Measurements from ENCODE around the gene MYRFL. TPM values are rescaled to one million over a fixed set of nuclear protein-coding genes. Genes with fewer than 3 reads are reported as not detected.

Gene MYRFL
- total and polyA plus RNA-seq, 2 donors: 0.28 to 0.59 TPM

DNA sequence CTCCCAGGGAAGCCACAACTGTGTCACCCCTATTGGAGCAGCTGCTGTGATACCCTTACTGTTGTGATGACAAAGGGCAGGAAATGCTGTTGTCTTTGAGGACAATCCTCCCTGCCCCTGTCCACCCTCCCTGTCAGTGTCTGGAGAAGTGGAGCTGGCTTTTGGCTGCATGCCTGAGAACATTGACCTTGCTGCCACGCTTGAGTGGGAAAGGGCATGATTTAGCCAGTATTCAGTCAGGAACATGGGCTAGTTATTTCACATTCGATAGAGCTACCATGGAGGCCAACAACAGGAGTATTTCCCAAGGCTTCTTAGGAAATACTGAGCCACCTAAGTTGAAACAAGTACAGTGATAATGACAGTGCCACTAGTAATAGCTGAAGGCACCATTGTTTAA is 59.4 kb downstream of the MYRFL start:
- Histone ChIP-seq H3K36me3 (ENCODE audit: control insufficient read depth in 2 of 2, insufficient read depth in 2 of 2, low read length in 1 of 2) (no peaks in the 10 kb centered on the region), H3K27ac (ENCODE audit: low read depth in 1 of 2, low read length in 1 of 2) (no peak overlapping the region), H3K4me1 (ENCODE audit: control insufficient read depth in 2 of 2, insufficient read depth in 2 of 2, low read length in 2 of 2) (no peaks in the 10 kb centered on the region), H3K27me3 (ENCODE audit: control insufficient read depth in 2 of 2, insufficient read depth in 1 of 2, low read length in 1 of 2) (no peaks in the 10 kb centered on the region), H3K4me3 (ENCODE audit: low read length in 2 of 2) (no peak overlapping the region), H3K9me3 (ENCODE audit: control insufficient read depth in 2 of 2, insufficient read depth in 1 of 2, low read length in 1 of 2) (no peaks in the 10 kb centered on the region)
- DNase-seq (ENCODE audit: low read depth in 6 of 9, low spot score in 9 of 9): no peak
- WGBS: 95% methylated on average over 2 of the region's 2 CpGs

DNA sequence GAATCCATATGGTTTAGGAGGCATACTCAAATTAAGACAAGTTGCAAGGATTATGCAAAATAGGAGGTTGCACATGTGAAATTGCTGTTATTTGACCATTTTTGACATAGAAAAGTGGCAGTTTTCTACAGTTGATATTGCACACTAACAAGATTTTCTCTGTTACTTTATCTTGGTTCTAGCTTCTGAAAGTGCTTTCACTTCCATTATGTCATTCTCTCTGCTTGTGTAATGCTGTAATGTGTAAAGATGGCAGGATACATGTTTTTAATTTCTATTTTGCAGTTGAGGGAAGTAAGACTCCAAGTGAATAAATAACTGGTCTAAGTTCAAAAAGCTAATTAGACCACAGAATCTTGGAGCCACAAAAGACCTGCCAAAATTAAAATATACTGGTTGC is 60.6 kb downstream of the MYRFL start:
- Histone ChIP-seq H3K36me3 (ENCODE audit: control insufficient read depth in 2 of 2, insufficient read depth in 2 of 2, low read length in 1 of 2) (no peaks in the 10 kb centered on the region), H3K4me1 (ENCODE audit: control insufficient read depth in 2 of 2, insufficient read depth in 2 of 2, low read length in 2 of 2) (no peaks in the 10 kb centered on the region), H3K27ac (ENCODE audit: low read depth in 1 of 2, low read length in 1 of 2) (no peak overlapping the region), H3K9me3 (ENCODE audit: control insufficient read depth in 2 of 2, insufficient read depth in 1 of 2, low read length in 1 of 2) (no peaks in the 10 kb centered on the region), H3K27me3 (ENCODE audit: control insufficient read depth in 2 of 2, insufficient read depth in 1 of 2, low read length in 1 of 2) (no peaks in the 10 kb centered on the region), H3K4me3 (ENCODE audit: low read length in 2 of 2) (no peak overlapping the region)
- no peak for DNase-seq (ENCODE audit: low read depth in 6 of 9, low spot score in 9 of 9)

DNA sequence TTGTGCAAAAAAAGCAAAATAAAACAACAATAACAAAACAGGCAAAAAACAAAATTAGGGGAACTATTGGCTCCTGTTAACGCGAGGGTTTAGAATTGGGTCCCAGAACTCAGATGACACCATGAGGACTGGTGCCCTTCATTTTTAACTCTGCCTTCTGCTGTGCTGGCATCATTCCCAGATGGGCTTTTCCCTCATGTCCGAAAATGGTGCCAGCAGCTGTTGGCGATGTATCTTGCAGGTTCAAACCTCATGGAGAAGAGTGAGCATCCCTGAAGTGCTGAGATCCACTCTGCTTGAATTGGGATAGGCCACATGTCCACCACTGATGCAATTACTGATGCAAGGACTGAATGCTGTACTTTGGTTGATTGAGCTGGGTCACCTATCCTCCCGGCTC is 61.1 kb downstream of the MYRFL start:
- no peak overlapping the region for H3K4me3 ChIP-seq (ENCODE audit: low read length in 2 of 2)
- H3K36me3 ChIP-seq (ENCODE audit: control insufficient read depth in 2 of 2, insufficient read depth in 2 of 2, low read length in 1 of 2): no peaks in the 10 kb centered on the region
- 95% methylated on average over 5 of the region's 5 CpGs for WGBS
- no peaks in the 10 kb centered on the region for H3K27me3 ChIP-seq (ENCODE audit: control insufficient read depth in 2 of 2, insufficient read depth in 1 of 2, low read length in 1 of 2)
- H3K27ac ChIP-seq (ENCODE audit: low read depth in 1 of 2, low read length in 1 of 2): no peak overlapping the region
- H3K9me3 ChIP-seq (ENCODE audit: control insufficient read depth in 2 of 2, insufficient read depth in 1 of 2, low read length in 1 of 2): no peaks in the 10 kb centered on the region
- no peak for DNase-seq (ENCODE audit: low read depth in 6 of 9, low spot score in 9 of 9)
- no peaks in the 10 kb centered on the region for H3K4me1 ChIP-seq (ENCODE audit: control insufficient read depth in 2 of 2, insufficient read depth in 2 of 2, low read length in 2 of 2)

DNA sequence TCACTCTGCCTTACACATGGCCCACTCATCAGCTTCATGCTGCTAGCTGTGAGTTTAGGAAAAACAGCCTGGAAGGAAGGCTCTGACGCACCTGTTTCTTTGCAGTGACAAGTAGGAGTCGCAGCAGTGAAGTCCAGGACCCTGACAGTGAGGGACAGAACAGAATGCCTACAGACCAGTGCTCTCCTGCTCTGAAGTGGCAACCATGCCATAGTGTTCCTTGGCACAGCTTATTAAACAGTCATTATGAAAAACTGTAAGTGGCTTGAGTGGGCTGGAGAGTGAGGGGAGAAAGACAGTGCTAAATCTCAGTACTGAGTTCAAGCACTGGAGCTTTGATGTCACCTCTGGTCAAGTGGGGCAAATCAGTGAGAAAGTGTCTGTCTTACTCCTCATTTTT is 61.7 kb downstream of the MYRFL start:
- H3K4me3 ChIP-seq (ENCODE audit: low read length in 2 of 2): no peak overlapping the region

DNA sequence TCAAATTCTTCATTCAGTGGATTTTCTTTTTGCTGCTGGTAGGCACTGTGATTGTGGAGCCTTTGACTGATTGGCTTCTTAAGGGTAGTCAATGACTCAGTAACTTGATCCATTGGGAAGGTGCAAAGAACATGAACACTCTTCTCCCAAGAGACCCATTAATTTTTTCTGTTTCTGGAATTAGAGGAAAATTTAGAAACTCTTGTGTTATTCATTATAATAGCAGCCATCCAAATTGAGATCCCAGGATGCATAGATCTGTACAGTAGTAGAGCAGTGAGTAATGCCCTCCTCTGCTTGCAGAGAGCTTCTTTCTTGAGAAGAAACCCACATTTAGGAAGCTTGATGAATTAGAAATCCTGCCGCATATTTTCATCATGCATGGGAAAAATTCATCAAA is 63.9 kb downstream of the MYRFL start:
- WGBS: 97% methylated on average over 1 of the region's 1 CpG
- no peaks in the 10 kb centered on the region for H3K36me3 ChIP-seq (ENCODE audit: control insufficient read depth in 2 of 2, insufficient read depth in 2 of 2, low read length in 1 of 2)
- H3K4me1 ChIP-seq (ENCODE audit: control insufficient read depth in 2 of 2, insufficient read depth in 2 of 2, low read length in 2 of 2): no peaks in the 10 kb centered on the region
- DNase-seq (ENCODE audit: low read depth in 6 of 9, low spot score in 9 of 9): no peak
- H3K4me3 ChIP-seq (ENCODE audit: low read length in 2 of 2): no peak overlapping the region
- H3K27ac ChIP-seq (ENCODE audit: low read depth in 1 of 2, low read length in 1 of 2): no peak overlapping the region
- no peaks in the 10 kb centered on the region for H3K27me3 ChIP-seq (ENCODE audit: control insufficient read depth in 2 of 2, insufficient read depth in 1 of 2, low read length in 1 of 2)
- no peaks in the 10 kb centered on the region for H3K9me3 ChIP-seq (ENCODE audit: control insufficient read depth in 2 of 2, insufficient read depth in 1 of 2, low read length in 1 of 2)

More for the DNA sequence above, 61.7 kb downstream of the MYRFL start:
- Histone ChIP-seq H3K27me3 (ENCODE audit: control insufficient read depth in 2 of 2, insufficient read depth in 1 of 2, low read length in 1 of 2) (no peaks in the 10 kb centered on the region), H3K9me3 (ENCODE audit: control insufficient read depth in 2 of 2, insufficient read depth in 1 of 2, low read length in 1 of 2) (no peaks in the 10 kb centered on the region), H3K4me1 (ENCODE audit: control insufficient read depth in 2 of 2, insufficient read depth in 2 of 2, low read length in 2 of 2) (no peaks in the 10 kb centered on the region), H3K36me3 (ENCODE audit: control insufficient read depth in 2 of 2, insufficient read depth in 2 of 2, low read length in 1 of 2) (no peaks in the 10 kb centered on the region), H3K27ac (ENCODE audit: low read depth in 1 of 2, low read length in 1 of 2) (no peak overlapping the region)
- 92% methylated on average over 2 of the region's 2 CpGs for WGBS
- DNase-seq (ENCODE audit: low read depth in 6 of 9, low spot score in 9 of 9): no peak

DNA sequence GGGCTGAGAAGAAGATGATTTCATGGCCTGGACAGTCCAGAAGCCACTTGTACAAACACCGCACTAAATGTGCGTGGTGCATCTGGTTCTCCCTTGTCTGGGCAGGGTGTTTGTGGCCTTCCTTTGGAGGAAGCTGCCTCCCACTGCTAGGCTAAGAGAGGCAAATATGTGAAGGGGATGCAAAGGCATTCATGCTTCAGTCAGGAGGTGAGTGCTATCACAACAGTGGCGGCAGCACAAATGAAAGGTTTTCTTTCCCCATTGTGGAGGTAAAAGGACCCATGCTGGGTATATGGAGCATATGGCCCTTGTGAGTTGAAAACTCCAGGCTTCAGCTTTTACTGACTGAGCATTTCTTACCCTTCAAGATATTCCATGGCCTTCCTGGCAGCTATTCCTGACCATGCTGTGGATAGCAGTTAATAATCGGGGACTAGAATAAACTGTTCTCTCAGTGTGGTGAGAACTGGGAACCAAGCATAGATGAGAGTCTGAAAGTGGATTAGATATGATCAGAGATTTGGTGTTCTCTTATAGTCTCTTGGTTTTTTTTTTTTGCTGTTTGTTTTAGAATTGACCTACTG is 69.9 kb downstream of the MYRFL start:
- Histone ChIP-seq H3K36me3 (ENCODE audit: control insufficient read depth in 2 of 2, insufficient read depth in 2 of 2, low read length in 1 of 2) (no peaks in the 10 kb centered on the region), H3K9me3 (ENCODE audit: control insufficient read depth in 2 of 2, insufficient read depth in 1 of 2, low read length in 1 of 2) (no peaks in the 10 kb centered on the region), H3K27ac (ENCODE audit: low read depth in 1 of 2, low read length in 1 of 2) (no peak overlapping the region), H3K27me3 (ENCODE audit: control insufficient read depth in 2 of 2, insufficient read depth in 1 of 2, low read length in 1 of 2) (no peaks in the 10 kb centered on the region), H3K4me1 (ENCODE audit: control insufficient read depth in 2 of 2, insufficient read depth in 2 of 2, low read length in 2 of 2) (no peaks in the 10 kb centered on the region), H3K4me3 (ENCODE audit: low read length in 2 of 2) (no peak overlapping the region)
- WGBS: 99% methylated on average over 4 of the region's 4 CpGs
- DNase-seq (ENCODE audit: low read depth in 6 of 9, low spot score in 9 of 9): no peak

DNA sequence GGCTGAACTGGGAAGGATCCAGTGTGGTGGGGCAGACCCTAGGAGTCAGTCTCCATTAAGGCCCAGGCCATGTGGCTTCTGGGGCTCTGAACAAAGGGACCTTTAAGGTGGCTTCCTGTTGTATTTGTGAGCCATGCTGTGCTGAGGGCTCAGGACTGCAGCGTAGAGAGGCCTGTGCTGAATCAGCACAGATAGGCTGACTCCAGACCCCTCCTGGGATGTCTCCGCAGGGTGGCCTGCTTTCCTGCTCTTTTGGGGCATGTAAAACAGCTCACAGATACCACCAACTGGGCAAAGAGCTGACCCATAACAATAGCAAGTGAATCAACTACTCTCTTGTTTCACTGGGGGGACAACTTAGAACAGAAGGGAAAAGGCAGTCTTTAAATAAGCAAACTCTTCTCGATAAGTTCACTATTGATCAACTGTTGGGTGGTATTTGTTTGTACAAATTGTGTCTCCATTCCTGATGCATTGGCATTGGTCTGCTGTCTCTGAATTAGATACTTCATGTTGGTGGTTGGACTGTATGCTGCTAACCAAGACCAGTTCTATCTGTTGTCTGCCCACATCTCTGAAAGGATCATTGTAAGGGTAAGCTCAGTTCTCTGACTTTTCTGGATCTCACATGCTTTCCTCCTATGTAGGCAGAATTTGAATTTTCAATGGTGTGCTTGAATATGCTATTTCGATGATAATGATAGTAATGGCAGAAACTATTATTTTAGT is 71.8 kb downstream of the MYRFL start:
- H3K9me3 ChIP-seq (ENCODE audit: control insufficient read depth in 2 of 2, insufficient read depth in 1 of 2, low read length in 1 of 2): no peaks in the 10 kb centered on the region
- DNase-seq (ENCODE audit: low read depth in 6 of 9, low spot score in 9 of 9): no peak
- 96% methylated on average over 4 of the region's 4 CpGs for WGBS
- no peaks in the 10 kb centered on the region for H3K4me1 ChIP-seq (ENCODE audit: control insufficient read depth in 2 of 2, insufficient read depth in 2 of 2, low read length in 2 of 2)
- no peaks in the 10 kb centered on the region for H3K36me3 ChIP-seq (ENCODE audit: control insufficient read depth in 2 of 2, insufficient read depth in 2 of 2, low read length in 1 of 2)
- no peak overlapping the region for H3K4me3 ChIP-seq (ENCODE audit: low read length in 2 of 2)
- no peak overlapping the region for H3K27ac ChIP-seq (ENCODE audit: low read depth in 1 of 2, low read length in 1 of 2)
- no peaks in the 10 kb centered on the region for H3K27me3 ChIP-seq (ENCODE audit: control insufficient read depth in 2 of 2, insufficient read depth in 1 of 2, low read length in 1 of 2)

DNA sequence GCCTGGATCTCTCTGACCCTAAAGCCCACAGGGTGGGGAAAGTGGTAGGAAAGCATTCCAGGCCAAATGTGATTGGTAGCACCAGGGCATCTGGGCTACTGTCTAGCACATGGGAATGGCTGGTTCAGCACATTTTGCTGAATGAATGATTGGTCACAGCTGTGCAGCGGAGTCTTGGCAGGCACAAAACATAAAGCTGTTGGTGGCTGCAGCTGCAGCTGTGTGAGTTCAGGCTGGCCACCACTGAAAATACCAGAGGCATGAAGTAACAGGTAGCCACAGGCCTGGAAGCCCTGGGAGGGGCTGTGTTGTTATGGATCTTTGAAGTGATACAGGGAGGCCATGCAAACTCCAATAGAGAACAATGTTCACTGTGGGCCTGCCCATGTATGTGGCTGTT is 72.7 kb downstream of the MYRFL start:
- no peak for DNase-seq (ENCODE audit: low read depth in 6 of 9, low spot score in 9 of 9)
- no peaks in the 10 kb centered on the region for H3K9me3 ChIP-seq (ENCODE audit: control insufficient read depth in 2 of 2, insufficient read depth in 1 of 2, low read length in 1 of 2)

DNA sequence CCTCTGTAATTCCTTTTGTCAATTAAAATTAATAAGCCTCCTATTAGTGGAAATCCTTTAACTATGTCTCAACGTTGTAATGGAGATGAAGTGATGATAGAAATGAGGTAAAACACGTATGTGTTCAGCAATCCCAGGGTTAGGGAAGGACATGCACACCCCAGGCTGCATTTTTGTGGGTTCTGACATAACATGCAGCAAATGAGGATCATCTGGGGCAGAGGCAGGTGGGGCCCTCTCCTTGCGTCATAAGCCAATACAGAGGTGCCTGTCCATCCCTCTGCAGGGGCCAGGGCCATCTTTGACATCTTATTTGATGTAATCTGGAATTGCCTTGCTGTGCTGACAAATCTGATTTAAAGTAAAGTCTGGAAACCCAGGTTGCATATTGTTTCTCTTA is 73.2 kb downstream of the MYRFL start:
- DNase-seq (ENCODE audit: low read depth in 6 of 9, low spot score in 9 of 9): no peak
- WGBS: 86% methylated on average over 3 of the region's 3 CpGs
- Histone ChIP-seq H3K9me3 (ENCODE audit: control insufficient read depth in 2 of 2, insufficient read depth in 1 of 2, low read length in 1 of 2) (no peaks in the 10 kb centered on the region), H3K36me3 (ENCODE audit: control insufficient read depth in 2 of 2, insufficient read depth in 2 of 2, low read length in 1 of 2) (no peaks in the 10 kb centered on the region), H3K4me3 (ENCODE audit: low read length in 2 of 2) (no peak overlapping the region), H3K27ac (ENCODE audit: low read depth in 1 of 2, low read length in 1 of 2) (no peak overlapping the region), H3K27me3 (ENCODE audit: control insufficient read depth in 2 of 2, insufficient read depth in 1 of 2, low read length in 1 of 2) (no peaks in the 10 kb centered on the region), H3K4me1 (ENCODE audit: control insufficient read depth in 2 of 2, insufficient read depth in 2 of 2, low read length in 2 of 2) (no peaks in the 10 kb centered on the region)

More for the DNA sequence above, 72.7 kb downstream of the MYRFL start:
- 91% methylated on average over 1 of the region's 1 CpG for WGBS
- Histone ChIP-seq H3K4me3 (ENCODE audit: low read length in 2 of 2) (no peak overlapping the region), H3K36me3 (ENCODE audit: control insufficient read depth in 2 of 2, insufficient read depth in 2 of 2, low read length in 1 of 2) (no peaks in the 10 kb centered on the region), H3K4me1 (ENCODE audit: control insufficient read depth in 2 of 2, insufficient read depth in 2 of 2, low read length in 2 of 2) (no peaks in the 10 kb centered on the region), H3K27ac (ENCODE audit: low read depth in 1 of 2, low read length in 1 of 2) (peak overlapping the region in 1 of 2 donors; percentile 20), H3K27me3 (ENCODE audit: control insufficient read depth in 2 of 2, insufficient read depth in 1 of 2, low read length in 1 of 2) (no peaks in the 10 kb centered on the region)
